ENCODE results near the gene RAD51B.

The RAD51B gene

GRCh38 chr14:68525516-68525915 lies 705.9 kb downstream of the RAD51B start:
- no peak for TF ChIP-seq CTCF (IDR thresholded peaks at IDR 0.05; ENCODE audit: low read depth, low read length)
- in situ Hi-C loops (cut with HindIII; ENCODE audit: low sequenced_read_pairs): no loop called here
- no peak overlapping the region for H3K4me3 ChIP-seq (ENCODE audit: low read depth, low read length)
- no peak for DNase-seq (ENCODE audit: low read depth, low spot score)

GRCh38 chr14:68526512-68527091 lies 707.0 kb downstream of the RAD51B start:
- no peak for TF ChIP-seq CTCF (IDR thresholded peaks at IDR 0.05; ENCODE audit: low read depth, low read length)
- no peak overlapping the region for H3K4me3 ChIP-seq (ENCODE audit: low read depth, low read length)
- no peak for DNase-seq (ENCODE audit: low read depth, low spot score)
- in situ Hi-C loops (cut with HindIII; ENCODE audit: low sequenced_read_pairs): no loop called here

GRCh38 chr14:68527329-68527851 lies 707.8 kb downstream of the RAD51B start:
- no peak for DNase-seq (ENCODE audit: low read depth, low spot score)
- TF ChIP-seq CTCF (IDR thresholded peaks at IDR 0.05; ENCODE audit: low read depth, low read length): no peak
- H3K4me3 ChIP-seq (ENCODE audit: low read depth, low read length): no peak overlapping the region
- in situ Hi-C loops (cut with HindIII; ENCODE audit: low sequenced_read_pairs): no loop called here

GRCh38 chr14:68528040-68528687 lies 708.6 kb downstream of the RAD51B start:
- no peak overlapping the region for H3K4me3 ChIP-seq (ENCODE audit: low read depth, low read length)
- no peak for TF ChIP-seq CTCF (IDR thresholded peaks at IDR 0.05; ENCODE audit: low read depth, low read length)
- in situ Hi-C loops (cut with HindIII; ENCODE audit: low sequenced_read_pairs): no loop called here
- no peak for DNase-seq (ENCODE audit: low read depth, low spot score)

- in situ Hi-C loops (cut with HindIII; ENCODE audit: low sequenced_read_pairs): no loop called here
- no peak overlapping the region for H3K4me3 ChIP-seq (ENCODE audit: low read depth, low read length)
- DNase-seq (ENCODE audit: low read depth, low spot score): no peak
- TF ChIP-seq CTCF (IDR thresholded peaks at IDR 0.05; ENCODE audit: low read depth, low read length): no peak
Measured at GRCh38 chr14:68530443-68530842, 710.9 kb downstream of the RAD51B start.

GRCh38 chr14:68532496-68532895 lies 712.9 kb downstream of the RAD51B start:
- no peak for TF ChIP-seq CTCF (IDR thresholded peaks at IDR 0.05; ENCODE audit: low read depth, low read length)
- DNase-seq (ENCODE audit: low read depth, low spot score): no peak
- in situ Hi-C loops (cut with HindIII; ENCODE audit: low sequenced_read_pairs): no loop called here
- no peak overlapping the region for H3K4me3 ChIP-seq (ENCODE audit: low read depth, low read length)
